Mammary epithelial cell (primary cell): ENCODE results near the gene MBLAC1.

ENCODE experiments used
- CTCF ChIP-seq, 2 donors: IDR thresholded peaks in 1 of 2; conservative IDR thresholded peaks in 1 of 2; 2 replicates each; pipeline ENCODE4 v1.5.1; 2011 to 2012; ENCODE audit warnings: inconsistent platforms in 2 of 2, low read length in 2 of 2, mild to moderate bottlenecking in 2 of 2, control low read depth in 1 of 2, low read depth in 1 of 2; ENCODE audit not compliant: insufficient read depth in 1 of 2; ENCODE audit errors: extremely low read depth in 1 of 2
- EZH2 ChIP-seq: IDR thresholded peaks from 2 replicates; pipeline ENCODE4 v1.6.1; 2012; ENCODE audit warnings: low read length, inconsistent platforms, borderline replicate concordance

GRCh38 chr7:100126239-100126930, 382 bp upstream of the MBLAC1 start:
- TF ChIP-seq CTCF (conservative IDR thresholded peaks at IDR 0.05 in 1 of 2, IDR thresholded peaks at IDR 0.05 in 1 of 2; ENCODE audit: extremely low read depth in 1 of 2, insufficient read depth in 1 of 2, low read depth in 1 of 2, low read length in 2 of 2), result peak in 1 of 2 donors; percentile 8
- no peak for TF ChIP-seq EZH2
